Stimulated activated CD4-positive, alpha-beta T cell treated with anti-CD3 and anti-CD28 coated beads, Interleukin-15, amount 100 ng/mL, for 48 hours (primary cell): ENCODE results near the gene TTLL5.
"Not testable (repeated sequence)": the region's sequence is repeated elsewhere in the genome, so short reads cannot be mapped to it uniquely, and the experiment has no call there.

Experiments used
- DNase-seq, 2 donors: peaks; one replicate each; pipeline ENCODE4 v3.0.0-alpha.2; 2020; ENCODE audit warnings: low read depth in 2 of 2

TTLL5 gene

GRCh38 chr14:75831952-75832351 is 170.9 kb downstream of the TTLL5 start:
- DNase-seq: no peak

GRCh38 chr14:75832621-75833297 is 171.7 kb downstream of the TTLL5 start:
- DNase-seq: no peak

- no peak for DNase-seq
These were observed 172.4 kb downstream of the TTLL5 start for GRCh38 chr14:75833326-75834020.

- DNase-seq: no peak
These were observed 174.2 kb downstream of the TTLL5 start for GRCh38 chr14:75835156-75835725.

GRCh38 chr14:75835737-75836136 is 174.7 kb downstream of the TTLL5 start:
- DNase-seq: no peak

GRCh38 chr14:75837151-75837787 is 176.2 kb downstream of the TTLL5 start:
- no peak for DNase-seq

GRCh38 chr14:75840911-75841310 is 179.9 kb downstream of the TTLL5 start:
- no peak for DNase-seq

- no peak for DNase-seq
These were observed 181.5 kb downstream of the TTLL5 start for GRCh38 chr14:75842551-75842950.

GRCh38 chr14:75844486-75844885 is 183.4 kb downstream of the TTLL5 start:
- no peak for DNase-seq

GRCh38 chr14:75845136-75845804 is 184.2 kb downstream of the TTLL5 start:
- DNase-seq: no peak

- DNase-seq: not testable (repeated sequence)
These were observed 185.6 kb downstream of the TTLL5 start for GRCh38 chr14:75846694-75847093.

GRCh38 chr14:75847584-75847983 is 186.5 kb downstream of the TTLL5 start:
- no peak for DNase-seq

- DNase-seq: no peak
These were observed 187.3 kb downstream of the TTLL5 start for GRCh38 chr14:75848167-75848913.

- DNase-seq: no peak
These were observed 188.4 kb downstream of the TTLL5 start for GRCh38 chr14:75849300-75849895.

- no peak for DNase-seq
These were observed 190.5 kb downstream of the TTLL5 start for GRCh38 chr14:75851574-75851866.

GRCh38 chr14:75854111-75854799 is 193.2 kb downstream of the TTLL5 start:
- DNase-seq: no peak

- no peak for DNase-seq
These were observed 196.2 kb downstream of the TTLL5 start for GRCh38 chr14:75857199-75857598.

- no peak for DNase-seq
These were observed 197.3 kb downstream of the TTLL5 start for GRCh38 chr14:75858362-75858761.

- no peak for DNase-seq
These were observed 198.7 kb downstream of the TTLL5 start for GRCh38 chr14:75859746-75860145.

- DNase-seq: no peak
These were observed 199.6 kb downstream of the TTLL5 start for GRCh38 chr14:75860561-75861160.
